Measurements from ENCODE around the gene GLIS1. TPM values are rescaled to one million over a fixed set of nuclear protein-coding genes. Genes with fewer than 3 reads are reported as not detected.

The GLIS1 gene
- total RNA-seq, 1 experiment from 2014 or later = 0.39 TPM

DNA sequence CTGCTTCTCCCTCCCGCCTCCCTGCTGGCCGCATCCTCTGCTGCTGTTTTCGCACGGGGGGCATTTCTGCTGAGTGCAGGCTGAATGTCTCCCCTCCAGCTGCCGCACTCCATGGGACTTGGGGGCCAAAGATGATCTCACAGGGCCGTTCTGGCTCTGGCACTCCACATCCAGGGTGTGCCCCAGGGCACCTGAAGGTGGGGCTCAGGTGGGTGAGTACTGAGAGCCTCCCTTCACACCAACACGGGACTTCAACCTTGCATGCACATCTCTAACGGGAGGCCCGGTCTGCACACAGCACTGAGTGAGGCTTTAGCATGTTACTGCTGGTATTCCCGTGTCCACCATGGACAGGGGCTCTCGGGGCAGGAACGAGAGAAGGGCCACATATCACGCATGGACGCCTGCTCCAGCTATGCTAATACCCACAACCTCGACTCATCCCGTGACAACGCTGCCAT, 190.9 kb downstream of the GLIS1 start:
- intact Hi-C loops (cut with micrococcal nuclease) = no loop called here
- no peaks in the 10 kb centered on the region for H4K20me1 ChIP-seq (ENCODE audit: insufficient read depth)

More for the DNA sequence above, 190.9 kb downstream of the GLIS1 start:
- no TSS peak for BruUV-seq (replicated peaks)
- Histone ChIP-seq H3K9ac (ENCODE audit: low read length) (no peak overlapping the region), H3K4me2 (ENCODE audit: low read length) (no peak overlapping the region), H3K4me1 (ENCODE audit: control insufficient read depth in 1 of 2, insufficient read depth in 2 of 2, low read length in 2 of 2) (no peaks in the 10 kb centered on the region), H3K27ac (ENCODE audit: low read depth, low read length) (no peak overlapping the region), H3K9me2 (ENCODE audit: insufficient read depth) (no peaks in the 10 kb centered on the region), H3K9me3 (ENCODE audit: control insufficient read depth in 1 of 2, insufficient read depth in 1 of 2, low read depth in 1 of 2, low read length in 2 of 2) (no peaks in the 10 kb centered on the region), H3K4me3 (replicated peaks in 1 of 2; ENCODE audit: low read depth in 1 of 2, low read length in 2 of 2) (no peak overlapping the region), H3K27me3 (ENCODE audit: insufficient read depth, low read length) (no peaks in the 10 kb centered on the region; the same call in 1 of the 2 replicates), H3K79me2 (ENCODE audit: insufficient read depth, low read length) (no peaks in the 10 kb centered on the region), H2AFZ (ENCODE audit: low read depth, low read length, poor library complexity, severe bottlenecking) (no peak overlapping the region), H3K36me3 (ENCODE audit: control insufficient read depth in 1 of 2, insufficient read depth in 2 of 2, low read length in 2 of 2) (no peaks in the 10 kb centered on the region)
- ATAC-seq (no peak), DNase-seq (ENCODE audit: low read depth, low spot score) (no peak)
- CTCF ChIA-PET = no interaction called here
- TF ChIP-seq RAD21 (IDR thresholded peaks at IDR 0.05; ENCODE audit: low read depth) (no peak), CEBPB (IDR thresholded peaks at IDR 0.05; ENCODE audit: low read depth) (no peak), YY1 (IDR thresholded peaks at IDR 0.05; ENCODE audit: extremely low read depth, insufficient replicate concordance, low read depth, low read length) (no peak), CBX3 (IDR thresholded peaks at IDR 0.05; ENCODE audit: low read depth) (no peak), ZNF274 (IDR thresholded peaks at IDR 0.05; ENCODE audit: low read depth, low read length) (no peak), SRF (IDR thresholded peaks at IDR 0.05; ENCODE audit: low read depth) (no peak), JUND (IDR thresholded peaks at IDR 0.05) (no peak)
- TF ChIP-seq, protein P1, sequence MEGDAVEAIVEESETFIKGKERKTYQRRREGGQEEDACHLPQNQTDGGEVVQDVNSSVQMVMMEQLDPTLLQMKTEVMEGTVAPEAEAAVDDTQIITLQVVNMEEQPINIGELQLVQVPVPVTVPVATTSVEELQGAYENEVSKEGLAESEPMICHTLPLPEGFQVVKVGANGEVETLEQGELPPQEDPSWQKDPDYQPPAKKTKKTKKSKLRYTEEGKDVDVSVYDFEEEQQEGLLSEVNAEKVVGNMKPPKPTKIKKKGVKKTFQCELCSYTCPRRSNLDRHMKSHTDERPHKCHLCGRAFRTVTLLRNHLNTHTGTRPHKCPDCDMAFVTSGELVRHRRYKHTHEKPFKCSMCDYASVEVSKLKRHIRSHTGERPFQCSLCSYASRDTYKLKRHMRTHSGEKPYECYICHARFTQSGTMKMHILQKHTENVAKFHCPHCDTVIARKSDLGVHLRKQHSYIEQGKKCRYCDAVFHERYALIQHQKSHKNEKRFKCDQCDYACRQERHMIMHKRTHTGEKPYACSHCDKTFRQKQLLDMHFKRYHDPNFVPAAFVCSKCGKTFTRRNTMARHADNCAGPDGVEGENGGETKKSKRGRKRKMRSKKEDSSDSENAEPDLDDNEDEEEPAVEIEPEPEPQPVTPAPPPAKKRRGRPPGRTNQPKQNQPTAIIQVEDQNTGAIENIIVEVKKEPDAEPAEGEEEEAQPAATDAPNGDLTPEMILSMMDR (IDR thresholded peaks at IDR 0.05 in 2 of 3, conservative IDR thresholded peaks at IDR 0.05 in 1 of 3; ENCODE audit: borderline replicate concordance in 1 of 3, insufficient read depth in 1 of 3, low read depth in 2 of 3, low read length in 2 of 3) = no peak
- TF ChIP-seq, protein P2, sequence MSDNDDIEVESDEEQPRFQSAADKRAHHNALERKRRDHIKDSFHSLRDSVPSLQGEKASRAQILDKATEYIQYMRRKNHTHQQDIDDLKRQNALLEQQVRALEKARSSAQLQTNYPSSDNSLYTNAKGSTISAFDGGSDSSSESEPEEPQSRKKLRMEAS (IDR thresholded peaks at IDR 0.05) = no peak
- POLR2A ChIA-PET = no interaction called here
- RAD21 ChIA-PET (ENCODE audit: low non-redundant PET in 1 of 2, low total read pairs in 2 of 2, uncharacterized antibody in 2 of 2, unreplicated experiment in 2 of 2) = no interaction called here
